Neural progenitor cell (in vitro differentiated cells): ENCODE measurements around the gene GBGT1.

ENCODE experiments used
- EZH2 ChIP-seq: fragments of 200-600 bp; sonication (generic); IDR thresholded peaks from 2 replicates; pipeline ENCODE4 v1.6.1; 2017; ENCODE audit warnings: antibody characterized with exemption, mild to moderate bottlenecking, moderate library complexity
- TF ChIP-seq, protein P1 (sequence below): fragments of 200-600 bp; sonication (generic); IDR thresholded peaks from 2 replicates; pipeline ENCODE4 v1.5.1; 2017; ENCODE audit warnings: antibody characterized with exemption, mild to moderate bottlenecking

DNA sequence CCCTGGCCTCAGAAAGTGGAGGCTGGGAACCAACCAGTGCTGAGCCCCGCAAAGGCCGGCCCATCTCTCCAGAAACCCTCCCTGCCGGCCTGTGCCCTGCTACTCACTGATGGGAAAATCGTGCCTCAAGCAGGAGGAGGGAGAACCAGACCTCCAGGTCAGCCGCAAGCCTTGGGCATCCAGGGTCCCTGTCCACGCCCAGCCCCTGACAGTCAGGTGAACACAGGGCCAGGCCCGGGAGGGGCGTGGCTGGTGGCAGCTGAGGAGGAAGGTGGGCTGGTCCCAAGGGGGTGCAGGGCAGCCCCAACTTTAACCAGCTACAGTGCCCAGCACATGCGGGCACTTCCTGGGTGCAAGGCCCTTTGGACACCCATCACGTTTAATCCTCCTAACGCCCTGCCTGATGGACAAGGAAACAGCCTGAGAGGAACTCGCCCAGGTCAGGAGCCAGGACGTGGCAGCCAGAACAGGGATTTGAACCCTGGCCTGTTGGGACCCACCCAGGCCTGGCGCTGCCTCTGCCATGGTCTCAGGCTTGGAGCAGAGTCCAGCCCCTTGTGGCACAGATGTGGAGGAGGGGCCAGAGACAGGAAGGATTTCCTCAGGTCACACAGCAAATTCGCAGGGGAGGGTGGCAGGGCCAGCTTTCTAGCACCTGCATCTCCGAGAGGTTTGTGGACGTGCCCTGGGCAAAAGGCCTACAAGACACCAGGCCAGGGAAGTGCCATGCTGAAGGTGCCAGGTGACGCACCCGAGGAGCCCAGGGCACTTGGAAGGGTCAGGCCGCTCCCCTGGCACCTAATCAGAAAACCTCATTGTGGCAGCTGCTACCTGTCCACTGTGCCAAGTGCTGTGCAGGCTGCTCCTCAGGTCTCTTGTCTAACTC is 47.1 kb downstream of the GBGT1 start:
- TF ChIP-seq, protein P1, sequence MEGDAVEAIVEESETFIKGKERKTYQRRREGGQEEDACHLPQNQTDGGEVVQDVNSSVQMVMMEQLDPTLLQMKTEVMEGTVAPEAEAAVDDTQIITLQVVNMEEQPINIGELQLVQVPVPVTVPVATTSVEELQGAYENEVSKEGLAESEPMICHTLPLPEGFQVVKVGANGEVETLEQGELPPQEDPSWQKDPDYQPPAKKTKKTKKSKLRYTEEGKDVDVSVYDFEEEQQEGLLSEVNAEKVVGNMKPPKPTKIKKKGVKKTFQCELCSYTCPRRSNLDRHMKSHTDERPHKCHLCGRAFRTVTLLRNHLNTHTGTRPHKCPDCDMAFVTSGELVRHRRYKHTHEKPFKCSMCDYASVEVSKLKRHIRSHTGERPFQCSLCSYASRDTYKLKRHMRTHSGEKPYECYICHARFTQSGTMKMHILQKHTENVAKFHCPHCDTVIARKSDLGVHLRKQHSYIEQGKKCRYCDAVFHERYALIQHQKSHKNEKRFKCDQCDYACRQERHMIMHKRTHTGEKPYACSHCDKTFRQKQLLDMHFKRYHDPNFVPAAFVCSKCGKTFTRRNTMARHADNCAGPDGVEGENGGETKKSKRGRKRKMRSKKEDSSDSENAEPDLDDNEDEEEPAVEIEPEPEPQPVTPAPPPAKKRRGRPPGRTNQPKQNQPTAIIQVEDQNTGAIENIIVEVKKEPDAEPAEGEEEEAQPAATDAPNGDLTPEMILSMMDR, result no peak
- TF ChIP-seq EZH2, result no peak
